HG03095 (cell line): ENCODE results near the gene KIFC3.
"Not testable (repeated sequence)": the region's sequence is repeated elsewhere in the genome, so short reads cannot be mapped to it uniquely, and the experiment has no call there.

ENCODE experiments used
- ATAC-seq: cut with Tn5 transposase; IDR thresholded peaks from one replicate; pipeline ENCODE4 v1.9.1; 2021; ENCODE audit warnings: moderate library complexity; ENCODE audit not compliant: unreplicated experiment

Gene KIFC3, protein sequence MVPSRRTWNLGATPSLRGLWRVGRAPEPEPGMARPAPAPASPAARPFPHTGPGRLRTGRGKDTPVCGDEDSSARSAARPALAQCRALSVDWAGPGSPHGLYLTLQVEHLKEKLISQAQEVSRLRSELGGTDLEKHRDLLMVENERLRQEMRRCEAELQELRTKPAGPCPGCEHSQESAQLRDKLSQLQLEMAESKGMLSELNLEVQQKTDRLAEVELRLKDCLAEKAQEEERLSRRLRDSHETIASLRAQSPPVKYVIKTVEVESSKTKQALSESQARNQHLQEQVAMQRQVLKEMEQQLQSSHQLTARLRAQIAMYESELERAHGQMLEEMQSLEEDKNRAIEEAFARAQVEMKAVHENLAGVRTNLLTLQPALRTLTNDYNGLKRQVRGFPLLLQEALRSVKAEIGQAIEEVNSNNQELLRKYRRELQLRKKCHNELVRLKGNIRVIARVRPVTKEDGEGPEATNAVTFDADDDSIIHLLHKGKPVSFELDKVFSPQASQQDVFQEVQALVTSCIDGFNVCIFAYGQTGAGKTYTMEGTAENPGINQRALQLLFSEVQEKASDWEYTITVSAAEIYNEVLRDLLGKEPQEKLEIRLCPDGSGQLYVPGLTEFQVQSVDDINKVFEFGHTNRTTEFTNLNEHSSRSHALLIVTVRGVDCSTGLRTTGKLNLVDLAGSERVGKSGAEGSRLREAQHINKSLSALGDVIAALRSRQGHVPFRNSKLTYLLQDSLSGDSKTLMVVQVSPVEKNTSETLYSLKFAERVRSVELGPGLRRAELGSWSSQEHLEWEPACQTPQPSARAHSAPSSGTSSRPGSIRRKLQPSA

DNA sequence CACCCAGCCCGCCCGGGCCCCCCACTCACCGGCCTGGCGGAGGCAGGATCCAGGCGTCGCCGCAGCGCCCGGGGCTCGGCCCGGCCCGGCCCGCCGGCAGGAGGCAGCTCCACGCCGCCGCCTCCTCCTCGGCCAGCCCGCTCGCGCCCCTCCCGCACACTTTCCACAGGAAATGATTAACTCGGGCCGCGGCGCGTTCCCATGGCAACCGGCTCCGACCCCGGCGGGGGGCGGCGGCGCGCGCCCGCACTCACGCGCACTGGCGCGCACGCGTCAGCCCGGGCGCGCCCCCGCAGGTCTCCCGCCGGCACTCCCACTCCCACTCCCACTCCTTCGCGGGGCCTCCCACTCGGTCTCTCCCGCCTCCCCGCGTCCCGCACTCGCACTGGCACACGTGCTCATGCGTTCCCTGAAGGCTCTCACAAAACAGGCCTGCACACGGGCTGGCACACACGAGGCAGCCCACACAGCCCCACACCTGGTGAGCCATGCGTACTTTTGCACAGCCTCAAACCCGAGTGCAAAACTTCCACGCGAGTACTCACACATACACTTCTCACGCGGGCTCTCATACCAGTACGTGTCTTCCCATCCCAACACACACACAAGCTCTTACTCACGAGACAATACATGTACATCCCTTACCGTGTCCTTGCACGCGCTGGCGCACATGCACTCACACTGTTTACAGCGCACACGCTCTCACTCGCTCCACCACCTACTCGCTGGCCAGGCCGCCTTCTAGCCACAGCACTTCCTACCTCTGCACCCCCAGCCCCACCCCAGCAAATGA lies at the start of gene KIFC3:
Gene KIFC3 (minus strand): TSS at position 151 of the 793 bp plus-strand sequence. CDS start 4,248 bp downstream, outside the sequence.
- no peak for ATAC-seq

DNA sequence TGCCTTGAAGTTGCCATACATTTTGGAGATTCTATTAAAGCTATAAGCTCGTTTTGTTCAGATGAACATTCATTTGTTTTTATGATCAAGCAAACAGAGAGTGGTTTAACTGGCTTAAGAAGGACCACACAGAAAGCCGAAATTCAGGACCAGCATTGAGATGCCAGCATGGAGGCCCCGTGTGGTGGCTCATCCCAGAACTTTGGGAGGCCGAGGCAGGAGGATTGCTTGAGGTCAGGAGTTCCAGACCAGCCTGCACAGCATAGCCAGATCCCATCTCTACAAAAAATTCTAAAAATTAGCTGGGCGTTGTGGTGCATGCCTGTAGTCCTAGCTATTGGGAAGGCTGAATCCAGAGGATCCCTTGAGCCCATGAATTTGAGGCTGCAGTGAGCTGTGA lies 45.9 kb upstream of the KIFC3 start:
- ATAC-seq: no peak

DNA sequence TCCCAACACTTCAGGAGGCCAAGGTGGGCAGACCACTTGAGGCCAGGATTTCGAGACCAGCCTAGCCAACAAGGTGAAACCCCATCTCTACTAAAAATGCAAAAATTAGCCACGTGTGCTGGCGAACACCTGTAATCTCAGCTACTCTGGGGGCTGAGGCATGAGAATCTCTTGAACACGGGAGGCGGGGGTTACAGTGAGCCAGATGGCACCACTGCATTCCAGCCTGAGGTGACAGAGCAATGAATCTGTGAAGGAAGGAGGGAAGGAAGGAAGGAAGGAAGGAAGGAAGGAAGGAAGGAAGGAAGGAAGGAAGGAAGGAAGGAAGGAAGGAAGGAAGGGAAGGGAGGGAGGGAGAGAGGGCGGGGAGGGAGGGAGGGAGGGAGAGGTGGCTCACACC lies 44.6 kb upstream of the KIFC3 start:
- not testable (repeated sequence) for ATAC-seq

DNA sequence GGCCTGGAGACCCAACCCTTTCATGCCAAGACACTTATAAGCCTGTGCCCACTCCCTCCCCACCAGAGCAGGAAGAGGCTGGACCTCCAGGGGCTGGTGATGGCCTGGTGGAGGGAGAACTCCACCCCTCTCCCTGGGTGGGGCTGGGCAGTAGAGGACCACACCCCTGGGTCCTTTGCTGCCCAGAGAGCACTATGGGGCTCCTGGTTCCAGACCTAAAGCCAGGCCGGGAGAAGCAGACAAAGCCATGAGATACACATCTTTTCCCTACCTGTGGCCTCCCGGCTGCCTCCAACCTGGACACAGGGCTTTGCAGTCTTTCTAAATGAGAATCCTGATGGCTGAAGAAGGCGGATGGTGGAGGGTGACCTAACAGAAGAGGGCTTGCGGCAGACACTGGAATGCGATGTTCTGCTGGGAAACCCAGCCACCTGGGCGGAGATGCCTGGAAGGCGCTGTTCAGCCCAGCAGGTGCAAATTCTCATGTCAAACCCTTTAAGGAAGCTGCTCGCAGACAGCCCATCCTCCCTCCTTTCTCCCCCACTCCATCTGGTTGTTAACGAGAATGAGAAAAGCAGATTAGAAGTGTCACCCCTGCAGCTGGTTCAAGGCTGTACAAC lies 43.9 kb upstream of the KIFC3 start:
- ATAC-seq: no peak

DNA sequence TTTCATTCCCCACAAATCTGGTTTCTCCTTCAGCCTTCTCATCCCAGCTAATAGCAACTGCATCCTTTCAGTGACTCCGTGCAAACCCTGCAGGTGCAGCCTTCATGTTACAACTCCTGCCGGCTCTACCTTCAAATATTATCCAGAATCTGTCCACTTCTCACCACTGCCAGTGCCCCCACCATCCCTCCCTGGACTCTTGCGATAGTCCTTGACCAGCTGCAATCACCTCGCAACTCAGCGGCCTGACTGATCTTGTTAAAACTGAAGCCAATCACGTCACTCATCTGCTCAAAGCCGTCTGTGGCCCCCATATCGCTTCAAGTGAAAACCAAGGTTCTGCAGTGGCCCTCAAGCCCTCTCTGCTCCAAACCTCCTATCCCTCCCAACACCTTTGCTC lies 42.8 kb upstream of the KIFC3 start:
- no peak for ATAC-seq

DNA sequence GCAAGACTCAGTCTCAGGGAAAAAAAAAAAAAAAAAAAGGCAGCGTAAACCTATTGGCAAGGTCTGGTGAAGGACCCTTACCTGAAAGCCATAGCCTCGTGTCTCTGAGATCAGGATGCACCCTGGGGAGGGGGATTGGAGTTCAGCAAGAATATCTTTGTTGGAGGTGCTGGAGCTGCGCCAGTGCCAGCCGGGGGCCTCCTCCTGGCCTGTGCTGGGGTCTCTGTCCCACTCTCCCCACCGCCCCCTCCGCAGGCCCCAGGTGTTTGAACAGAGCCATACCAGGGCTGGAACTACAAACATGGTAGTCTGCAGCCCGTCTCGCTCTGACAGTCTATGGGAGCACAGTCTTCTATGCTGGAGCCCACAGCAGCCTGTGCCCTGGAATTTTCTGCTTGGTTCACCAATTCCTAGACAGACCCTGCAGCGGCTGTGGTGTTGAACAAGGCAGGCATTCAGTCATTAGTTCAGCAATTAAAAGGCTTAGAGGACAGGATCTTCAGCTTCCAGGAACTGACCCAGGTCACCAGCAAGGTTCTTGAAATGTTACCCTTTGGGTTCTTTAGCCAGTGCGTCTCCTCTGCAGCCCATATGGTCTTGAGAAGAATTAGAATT lies 42.2 kb upstream of the KIFC3 start:
- no peak for ATAC-seq

DNA sequence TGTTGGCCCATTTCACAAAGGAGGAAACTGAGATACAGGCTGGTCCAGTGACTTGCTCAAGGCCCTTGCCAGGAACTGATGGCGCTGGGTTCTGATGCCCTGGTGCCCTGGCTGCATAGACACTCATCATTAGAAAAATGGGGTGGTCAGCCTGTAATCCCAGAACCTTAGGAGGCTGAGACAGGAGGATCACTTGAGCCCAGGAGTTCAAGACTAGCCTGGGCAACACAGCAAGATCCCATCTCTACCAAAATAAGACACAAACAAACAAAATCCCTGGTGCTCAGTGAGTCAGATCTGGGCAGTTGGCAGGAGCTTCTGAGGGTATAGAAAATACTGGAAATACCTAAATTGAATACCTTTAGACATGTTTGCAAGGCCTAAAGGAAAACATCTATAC lies 41.1 kb upstream of the KIFC3 start:
- ATAC-seq: no peak

DNA sequence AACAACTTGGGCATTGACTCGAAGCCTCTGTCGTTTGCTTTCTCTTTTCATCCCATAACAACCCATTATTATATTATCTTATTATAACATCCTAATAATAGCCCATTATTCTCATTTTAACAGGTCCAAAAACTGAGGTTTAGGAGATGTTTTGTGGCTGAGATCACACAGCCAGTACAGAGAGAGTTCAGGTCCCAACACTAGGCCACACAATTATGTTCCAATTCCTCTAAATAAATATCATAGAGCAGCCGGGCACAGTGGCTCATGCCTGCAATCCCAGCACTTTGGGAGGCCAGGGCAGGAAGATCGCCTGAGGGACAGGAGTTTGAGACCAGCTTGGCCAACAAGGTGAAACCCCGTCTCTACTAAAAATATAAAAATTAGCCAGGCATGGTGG lies 40.3 kb upstream of the KIFC3 start:
- ATAC-seq: no peak

DNA sequence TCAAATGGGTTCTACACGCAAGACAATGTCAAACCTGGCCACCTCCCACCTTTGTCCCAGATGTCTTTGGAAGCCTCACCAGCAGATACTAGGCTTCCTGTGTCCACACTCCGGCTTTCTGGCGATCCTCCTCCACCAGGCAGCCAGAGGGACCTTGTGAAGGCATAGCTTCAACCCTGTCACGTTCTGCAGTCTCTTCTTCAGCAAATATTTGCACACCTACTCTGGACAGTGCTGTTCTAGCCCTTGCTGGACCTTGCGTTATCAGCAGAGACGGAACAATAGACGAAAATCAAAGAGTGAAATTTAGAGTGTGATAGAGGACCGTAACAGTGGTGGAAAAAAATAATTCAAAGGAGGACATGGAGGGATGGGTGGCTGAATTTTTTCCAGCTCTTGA lies 38.5 kb upstream of the KIFC3 start:
- ATAC-seq: no peak

DNA sequence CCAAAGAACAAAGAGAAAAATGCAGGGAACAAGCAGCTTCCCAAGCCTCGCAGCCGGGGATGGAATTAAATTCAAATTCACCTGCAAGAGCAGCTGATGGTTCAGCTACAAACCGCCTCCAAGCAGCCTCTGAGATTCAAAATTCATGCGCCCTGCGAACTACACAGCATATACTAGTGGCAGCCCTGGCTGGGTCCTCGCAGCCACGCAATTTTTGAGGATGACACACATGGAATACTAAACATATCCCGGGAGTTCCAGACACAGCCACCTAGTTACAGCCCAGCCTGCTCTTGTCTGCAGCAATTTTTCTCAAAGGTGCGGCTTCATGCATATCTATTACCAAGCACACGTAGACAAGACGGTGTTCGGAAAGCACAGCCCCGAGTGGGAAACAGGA lies 35.9 kb upstream of the KIFC3 start:
- ATAC-seq: no peak

DNA sequence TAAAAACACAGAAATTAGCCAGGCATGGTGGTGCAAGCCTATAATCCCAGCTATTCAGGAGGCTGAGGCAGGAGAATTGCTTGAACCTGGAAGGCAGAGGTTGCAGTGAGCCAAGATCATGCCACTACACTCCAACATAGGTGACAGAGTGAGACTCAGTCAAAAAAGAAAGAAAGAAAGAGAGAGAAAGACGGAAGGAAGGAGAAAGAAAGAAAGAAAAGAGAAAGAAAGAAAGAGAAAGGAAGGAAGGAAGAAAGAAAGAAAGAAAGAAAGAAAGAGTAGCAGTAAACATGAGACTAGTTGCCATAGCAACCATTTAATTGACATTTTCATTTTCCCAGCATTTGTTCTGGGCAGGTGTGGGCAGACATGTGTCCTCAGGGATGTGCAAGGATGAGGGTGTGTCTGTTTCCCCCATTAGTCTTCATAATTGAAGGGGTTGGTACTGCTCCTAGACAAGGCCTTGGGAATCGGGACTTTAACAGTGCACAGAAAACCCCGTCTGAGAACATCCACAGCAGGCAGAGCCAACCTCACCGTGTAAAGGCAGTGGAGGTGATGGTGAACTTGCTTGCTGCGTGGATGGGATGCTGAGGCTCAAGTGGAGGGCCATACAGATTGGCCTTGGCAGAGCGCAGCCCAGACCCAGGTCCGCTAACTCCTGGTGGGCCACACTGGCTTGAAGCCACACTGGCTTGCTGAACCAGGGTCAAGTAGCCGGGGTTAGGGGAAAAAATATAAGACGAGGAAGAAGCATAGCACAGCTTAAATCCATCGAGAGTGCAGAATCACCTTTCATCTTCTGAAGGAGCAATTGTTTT lies 35.2 kb upstream of the KIFC3 start:
- no peak for ATAC-seq

DNA sequence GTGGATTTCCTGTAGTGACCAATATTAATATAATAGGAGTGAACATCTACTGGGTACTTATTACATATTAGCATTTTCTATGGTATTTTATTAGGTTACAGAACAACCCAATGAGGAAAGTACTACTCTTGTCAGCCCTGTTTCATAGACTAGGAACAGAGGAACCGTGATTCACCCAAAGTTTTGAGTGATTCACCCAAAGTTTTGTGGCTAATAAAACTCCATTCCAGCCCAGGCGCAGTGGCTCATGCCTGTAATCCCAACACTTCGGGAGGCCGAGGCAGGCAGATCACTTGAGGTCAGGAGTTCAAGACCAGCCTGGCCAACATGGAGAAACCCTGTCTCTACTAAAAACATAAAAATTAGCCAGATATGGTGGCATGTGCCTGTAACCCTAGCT lies 33.1 kb upstream of the KIFC3 start:
- ATAC-seq: not testable (repeated sequence)

DNA sequence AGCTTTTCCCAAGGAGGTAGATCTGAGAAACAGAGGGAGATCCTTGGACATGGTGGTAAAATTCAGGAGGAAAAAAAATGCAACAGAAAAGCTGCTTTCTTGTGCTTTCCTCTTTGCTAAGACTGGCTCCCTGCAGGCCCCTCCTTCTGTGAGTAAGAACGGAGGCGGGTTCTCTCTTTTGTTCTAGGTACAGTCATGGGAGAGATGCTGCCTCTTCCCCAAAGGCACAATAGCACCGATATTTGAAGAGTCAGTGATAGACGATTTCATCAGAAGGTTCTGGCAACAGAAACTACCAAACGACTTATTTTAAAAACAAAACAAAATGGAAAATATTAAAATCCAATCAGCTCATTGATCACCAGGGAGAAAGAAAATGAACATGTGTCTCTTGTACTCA lies 32.6 kb upstream of the KIFC3 start:
- ATAC-seq: no peak

DNA sequence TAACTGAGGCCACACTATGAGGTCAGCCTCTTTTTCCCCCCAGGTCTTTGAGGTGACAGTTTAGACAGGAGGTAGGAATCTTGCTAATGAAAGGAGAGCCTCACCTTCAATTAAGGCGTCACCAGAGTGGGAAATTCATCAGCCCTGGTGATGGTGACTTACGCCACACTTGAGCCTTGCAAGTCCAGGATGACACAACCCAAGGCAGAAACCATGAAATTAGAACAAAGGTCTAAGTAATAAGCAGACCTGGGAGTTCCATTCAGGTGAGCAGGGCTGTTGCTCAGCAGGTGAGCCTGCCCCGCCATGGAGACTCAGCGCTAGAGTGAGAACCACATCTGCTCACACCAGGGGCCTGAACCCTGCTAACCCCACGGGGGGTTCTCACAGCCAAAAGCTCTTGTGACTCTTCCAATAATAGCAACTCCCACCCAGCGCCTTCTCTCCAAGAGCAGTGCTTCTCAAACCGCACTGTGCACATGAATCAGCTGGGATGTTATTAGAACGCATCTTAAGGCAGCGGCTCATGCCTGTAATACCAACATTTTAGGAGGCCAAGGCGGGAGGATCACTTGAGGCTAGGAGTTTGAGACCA lies 28.7 kb upstream of the KIFC3 start:
- no peak for ATAC-seq

DNA sequence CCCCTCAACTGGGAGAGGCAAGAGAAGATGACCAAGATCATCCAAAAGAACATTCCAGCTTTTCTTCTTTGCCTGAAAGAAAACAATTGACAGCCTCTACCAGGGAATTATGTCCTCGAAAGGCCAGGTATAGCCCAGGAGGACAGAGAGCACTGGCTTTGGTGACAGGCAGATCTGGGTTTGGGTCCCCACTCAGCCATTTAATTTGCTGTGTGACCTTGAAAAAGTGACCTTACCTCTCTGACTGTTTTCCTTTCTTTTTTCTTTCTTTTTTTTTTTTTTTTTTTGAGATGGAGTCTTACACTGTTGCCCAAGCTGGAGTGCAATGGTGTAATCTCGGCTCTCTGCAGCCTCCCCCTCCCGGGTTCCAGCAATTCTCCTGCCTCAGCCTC lies 27.7 kb upstream of the KIFC3 start:
- no peak for ATAC-seq

DNA sequence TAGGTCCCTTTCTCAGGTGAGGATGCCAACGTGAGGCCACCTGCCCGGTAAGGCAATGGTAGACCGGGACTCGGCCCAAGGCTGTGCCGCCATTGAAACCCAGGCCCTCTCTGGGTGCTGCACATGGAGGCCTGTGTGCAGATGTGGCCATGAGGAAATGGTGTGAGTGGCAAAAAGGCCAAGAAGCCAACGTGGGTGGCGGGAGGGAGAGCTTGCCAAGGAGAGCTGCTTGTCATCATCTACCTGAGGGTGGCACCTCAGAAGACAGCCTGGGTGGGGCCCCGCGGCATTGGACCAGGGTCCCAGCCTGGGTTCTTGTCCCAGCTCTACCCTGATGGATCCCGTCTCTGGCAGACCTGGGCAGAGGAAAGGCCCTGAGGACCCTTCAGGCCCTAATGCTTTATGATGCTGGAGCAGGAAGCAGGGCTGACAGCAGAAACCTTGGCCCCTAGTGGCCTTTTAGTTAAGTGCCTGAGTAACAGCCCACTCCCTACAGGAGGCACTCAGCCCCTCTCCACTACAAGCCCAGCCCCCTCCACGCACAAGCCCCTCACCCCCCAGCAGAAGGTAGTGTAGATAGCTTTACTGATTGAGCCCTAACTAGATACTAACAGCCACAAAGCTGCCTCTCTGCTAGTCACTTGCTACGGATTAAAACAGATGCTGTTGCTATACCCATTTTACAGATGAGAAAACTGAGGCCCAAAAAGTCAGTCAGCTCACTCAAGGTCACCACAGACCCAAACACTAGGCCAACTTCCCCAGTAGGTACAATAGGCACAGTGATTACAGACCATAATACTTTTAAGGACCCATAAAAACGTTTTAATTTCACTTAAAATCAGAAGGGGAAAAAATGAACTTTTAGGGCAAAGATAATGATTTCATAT lies 26.2 kb upstream of the KIFC3 start:
- no peak for ATAC-seq

DNA sequence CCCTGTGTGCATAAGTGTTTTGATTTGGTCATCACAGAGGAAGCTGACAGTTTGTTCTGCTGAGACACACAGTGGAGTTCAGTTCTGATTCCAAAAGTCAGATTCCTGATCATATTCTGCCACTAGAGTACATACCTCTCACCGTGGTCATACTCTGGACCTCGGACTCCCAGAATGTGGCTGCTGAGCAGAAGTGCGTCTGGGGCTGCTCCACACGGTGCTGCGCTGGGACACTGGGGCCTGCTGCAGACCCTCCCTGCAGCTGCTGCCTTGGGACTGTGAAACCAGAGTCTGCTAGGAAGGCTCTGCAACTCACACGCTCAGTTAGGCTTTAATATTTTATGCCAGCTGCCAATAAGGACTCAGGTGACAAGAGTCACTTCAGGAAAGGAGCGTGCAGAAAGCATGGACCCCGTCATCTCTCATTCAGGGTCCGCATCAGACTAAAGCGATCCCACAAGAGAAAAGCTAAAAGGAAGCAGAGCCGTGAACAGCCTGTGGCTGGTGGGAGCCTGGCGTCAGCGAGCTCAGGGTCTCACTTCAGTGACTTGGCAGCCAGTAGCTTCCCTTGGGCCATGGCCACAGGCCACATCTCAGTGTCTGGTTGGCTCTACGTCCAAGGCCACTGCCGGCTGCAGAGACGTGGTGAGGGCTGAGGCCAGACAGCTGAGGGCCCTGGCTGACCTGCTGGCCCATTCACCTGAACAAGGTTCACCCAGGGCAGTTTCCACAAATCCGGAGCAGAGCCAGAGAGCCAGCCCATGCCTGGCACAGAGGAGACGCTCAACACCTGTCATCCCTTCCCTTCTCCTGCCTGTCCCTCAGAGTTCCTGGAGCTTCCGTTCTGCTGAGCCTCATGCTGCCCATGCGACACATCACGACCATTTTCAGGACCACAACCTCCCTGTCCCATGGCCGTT lies 24.7 kb upstream of the KIFC3 start:
- no peak for ATAC-seq
